ENCODE measurements around the gene RNF183. TPM values are rescaled to one million over a fixed set of nuclear protein-coding genes. Genes with fewer than 3 reads are reported as not detected.

Gene RNF183
- polyA plus RNA-seq, 1 donor from 2014 or later, result not detected

- Histone ChIP-seq H3K9ac (ENCODE audit: low read length) (no peak overlapping the region), H3F3A (ENCODE audit: insufficient read depth, low read length, poor library complexity, severe bottlenecking) (no peaks in the 10 kb centered on the region), H2AFZ (ENCODE audit: low read depth, low read length) (no peak overlapping the region), H3K4me3 (ENCODE audit: low read length) (no peak overlapping the region), H3K27me3 (ENCODE audit: insufficient read depth, low read depth, low read length) (no peaks in the 10 kb centered on the region), H3K4me2 (ENCODE audit: low read length) (no peak overlapping the region), H3K36me3 (ENCODE audit: insufficient read depth, low read length) (peaks cover 23% of the 10 kb centered on the region), H3K79me2 (replicated peaks; ENCODE audit: insufficient read depth, low read length) (no peaks in the 10 kb centered on the region), H4K20me1 (ENCODE audit: insufficient read depth) (no peaks in the 10 kb centered on the region), H3K9me2 (ENCODE audit: insufficient read depth, low read length) (no peaks in the 10 kb centered on the region), H3K9me3 (ENCODE audit: low read length) (no peaks in the 10 kb centered on the region), H3K27ac (ENCODE audit: low read length) (no peak overlapping the region)
- no peak for TF ChIP-seq EZH2 (IDR thresholded peaks at IDR 0.05; ENCODE audit: borderline replicate concordance, insufficient read depth, low read length, poor library complexity, severe bottlenecking)
Observed at GRCh38 chr9:113289091-113289490, 14.1 kb downstream of the RNF183 start.

- peaks cover 24% of the 10 kb centered on the region for H3K36me3 ChIP-seq (ENCODE audit: insufficient read depth, low read length)
- H3K27ac ChIP-seq (ENCODE audit: low read length), result no peak overlapping the region
- peaks cover 7% of the 10 kb centered on the region for H3K79me2 ChIP-seq (replicated peaks; ENCODE audit: insufficient read depth, low read length)
- TF ChIP-seq POLR2AphosphoS5 (IDR thresholded peaks at IDR 0.05), result no peak
- TF ChIP-seq TAF1 (IDR thresholded peaks at IDR 0.05; ENCODE audit: low read depth), result no peak
- TF ChIP-seq, protein P1, sequence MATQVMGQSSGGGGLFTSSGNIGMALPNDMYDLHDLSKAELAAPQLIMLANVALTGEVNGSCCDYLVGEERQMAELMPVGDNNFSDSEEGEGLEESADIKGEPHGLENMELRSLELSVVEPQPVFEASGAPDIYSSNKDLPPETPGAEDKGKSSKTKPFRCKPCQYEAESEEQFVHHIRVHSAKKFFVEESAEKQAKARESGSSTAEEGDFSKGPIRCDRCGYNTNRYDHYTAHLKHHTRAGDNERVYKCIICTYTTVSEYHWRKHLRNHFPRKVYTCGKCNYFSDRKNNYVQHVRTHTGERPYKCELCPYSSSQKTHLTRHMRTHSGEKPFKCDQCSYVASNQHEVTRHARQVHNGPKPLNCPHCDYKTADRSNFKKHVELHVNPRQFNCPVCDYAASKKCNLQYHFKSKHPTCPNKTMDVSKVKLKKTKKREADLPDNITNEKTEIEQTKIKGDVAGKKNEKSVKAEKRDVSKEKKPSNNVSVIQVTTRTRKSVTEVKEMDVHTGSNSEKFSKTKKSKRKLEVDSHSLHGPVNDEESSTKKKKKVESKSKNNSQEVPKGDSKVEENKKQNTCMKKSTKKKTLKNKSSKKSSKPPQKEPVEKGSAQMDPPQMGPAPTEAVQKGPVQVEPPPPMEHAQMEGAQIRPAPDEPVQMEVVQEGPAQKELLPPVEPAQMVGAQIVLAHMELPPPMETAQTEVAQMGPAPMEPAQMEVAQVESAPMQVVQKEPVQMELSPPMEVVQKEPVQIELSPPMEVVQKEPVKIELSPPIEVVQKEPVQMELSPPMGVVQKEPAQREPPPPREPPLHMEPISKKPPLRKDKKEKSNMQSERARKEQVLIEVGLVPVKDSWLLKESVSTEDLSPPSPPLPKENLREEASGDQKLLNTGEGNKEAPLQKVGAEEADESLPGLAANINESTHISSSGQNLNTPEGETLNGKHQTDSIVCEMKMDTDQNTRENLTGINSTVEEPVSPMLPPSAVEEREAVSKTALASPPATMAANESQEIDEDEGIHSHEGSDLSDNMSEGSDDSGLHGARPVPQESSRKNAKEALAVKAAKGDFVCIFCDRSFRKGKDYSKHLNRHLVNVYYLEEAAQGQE (IDR thresholded peaks at IDR 0.05; ENCODE audit: borderline replicate concordance), result no peak
- no peak for TF ChIP-seq MXI1 (conservative IDR thresholded peaks at IDR 0.05; ENCODE audit: poor library complexity, severe bottlenecking)
- TF ChIP-seq EZH2 (IDR thresholded peaks at IDR 0.05; ENCODE audit: borderline replicate concordance, insufficient read depth, low read length, poor library complexity, severe bottlenecking), result no peak
- no peaks in the 10 kb centered on the region for H3F3A ChIP-seq (ENCODE audit: insufficient read depth, low read length, poor library complexity, severe bottlenecking)
- H3K27me3 ChIP-seq (ENCODE audit: insufficient read depth, low read depth, low read length), result no peaks in the 10 kb centered on the region
- H3K9me3 ChIP-seq (ENCODE audit: low read length), result no peaks in the 10 kb centered on the region
- H4K20me1 ChIP-seq (ENCODE audit: insufficient read depth), result no peaks in the 10 kb centered on the region
- H3K9ac ChIP-seq (ENCODE audit: low read length), result no peak overlapping the region
- H2AFZ ChIP-seq (ENCODE audit: low read depth, low read length), result no peak overlapping the region
- H3K9me2 ChIP-seq (ENCODE audit: insufficient read depth, low read length), result no peaks in the 10 kb centered on the region
- H3K4me2 ChIP-seq (ENCODE audit: low read length), result no peak overlapping the region
- H3K4me3 ChIP-seq (ENCODE audit: low read length), result no peak overlapping the region
Observed at GRCh38 chr9:113281356-113281755, 21.8 kb downstream of the RNF183 start.

DNA sequence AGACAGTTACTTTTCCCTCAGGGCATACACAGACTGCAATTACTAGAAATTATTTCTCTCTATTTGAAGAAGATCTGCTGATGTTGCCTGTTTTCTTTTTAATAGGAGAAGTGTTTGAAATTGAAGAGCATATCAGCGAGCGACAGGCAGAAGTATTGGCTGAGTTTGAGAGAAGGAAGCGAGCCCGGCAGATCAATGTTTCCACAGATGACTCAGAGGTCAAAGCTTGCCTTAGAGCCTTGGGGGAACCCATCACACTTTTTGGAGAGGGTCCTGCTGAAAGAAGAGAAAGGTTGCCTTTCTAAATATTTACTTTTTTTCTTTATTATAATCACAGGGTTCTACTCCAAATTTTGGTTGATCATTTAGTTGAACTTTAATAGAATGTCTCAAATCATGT lies 24.3 kb downstream of the RNF183 start:
- no peak overlapping the region for H3K4me2 ChIP-seq (ENCODE audit: low read length)
- H3K4me3 ChIP-seq (ENCODE audit: low read length), result no peak overlapping the region
- TF ChIP-seq EZH2 (IDR thresholded peaks at IDR 0.05; ENCODE audit: borderline replicate concordance, insufficient read depth, low read length, poor library complexity, severe bottlenecking) (no peak), RAD21 (conservative IDR thresholded peaks at IDR 0.05) (no peak), MXI1 (conservative IDR thresholded peaks at IDR 0.05; ENCODE audit: poor library complexity, severe bottlenecking) (no peak), TAF1 (IDR thresholded peaks at IDR 0.05; ENCODE audit: low read depth) (no peak), SMC3 (conservative IDR thresholded peaks at IDR 0.05; ENCODE audit: poor library complexity) (no peak), POLR2AphosphoS5 (IDR thresholded peaks at IDR 0.05) (no peak), EP300 (conservative IDR thresholded peaks at IDR 0.05; ENCODE audit: poor library complexity, severe bottlenecking) (no peak)
- TF ChIP-seq, protein P2, sequence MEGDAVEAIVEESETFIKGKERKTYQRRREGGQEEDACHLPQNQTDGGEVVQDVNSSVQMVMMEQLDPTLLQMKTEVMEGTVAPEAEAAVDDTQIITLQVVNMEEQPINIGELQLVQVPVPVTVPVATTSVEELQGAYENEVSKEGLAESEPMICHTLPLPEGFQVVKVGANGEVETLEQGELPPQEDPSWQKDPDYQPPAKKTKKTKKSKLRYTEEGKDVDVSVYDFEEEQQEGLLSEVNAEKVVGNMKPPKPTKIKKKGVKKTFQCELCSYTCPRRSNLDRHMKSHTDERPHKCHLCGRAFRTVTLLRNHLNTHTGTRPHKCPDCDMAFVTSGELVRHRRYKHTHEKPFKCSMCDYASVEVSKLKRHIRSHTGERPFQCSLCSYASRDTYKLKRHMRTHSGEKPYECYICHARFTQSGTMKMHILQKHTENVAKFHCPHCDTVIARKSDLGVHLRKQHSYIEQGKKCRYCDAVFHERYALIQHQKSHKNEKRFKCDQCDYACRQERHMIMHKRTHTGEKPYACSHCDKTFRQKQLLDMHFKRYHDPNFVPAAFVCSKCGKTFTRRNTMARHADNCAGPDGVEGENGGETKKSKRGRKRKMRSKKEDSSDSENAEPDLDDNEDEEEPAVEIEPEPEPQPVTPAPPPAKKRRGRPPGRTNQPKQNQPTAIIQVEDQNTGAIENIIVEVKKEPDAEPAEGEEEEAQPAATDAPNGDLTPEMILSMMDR (IDR thresholded peaks at IDR 0.05; ENCODE audit: poor library complexity, severe bottlenecking), result no peak
- TF ChIP-seq, protein P1 (IDR thresholded peaks at IDR 0.05; ENCODE audit: borderline replicate concordance), result no peak
- H3K36me3 ChIP-seq (ENCODE audit: insufficient read depth, low read length), result peaks cover 11% of the 10 kb centered on the region
- H3K79me2 ChIP-seq (replicated peaks; ENCODE audit: insufficient read depth, low read length), result peaks cover 14% of the 10 kb centered on the region
- no peak overlapping the region for H2AFZ ChIP-seq (ENCODE audit: low read depth, low read length)
- H4K20me1 ChIP-seq (ENCODE audit: insufficient read depth), result no peaks in the 10 kb centered on the region
- H3F3A ChIP-seq (ENCODE audit: insufficient read depth, low read length, poor library complexity, severe bottlenecking), result no peaks in the 10 kb centered on the region
- H3K9ac ChIP-seq (ENCODE audit: low read length), result no peak overlapping the region
- no peaks in the 10 kb centered on the region for H3K9me2 ChIP-seq (ENCODE audit: insufficient read depth, low read length)
- H3K9me3 ChIP-seq (ENCODE audit: low read length), result no peaks in the 10 kb centered on the region
- no peaks in the 10 kb centered on the region for H3K27me3 ChIP-seq (ENCODE audit: insufficient read depth, low read depth, low read length)
- no peak overlapping the region for H3K27ac ChIP-seq (ENCODE audit: low read length)

Measured in neural cell (in vitro differentiated cells).